Measurements from ENCODE around the gene MPHOSPH9. TPM values are rescaled to one million over a fixed set of nuclear protein-coding genes. Genes with fewer than 3 reads are reported as not detected.

Gene MPHOSPH9
- total RNA-seq, 1 experiment from 2014 or later: 44.9 TPM

- TF ChIP-seq REST (IDR thresholded peaks at IDR 0.05; ENCODE audit: low read depth) (no peak), JUND (IDR thresholded peaks at IDR 0.05) (no peak), ZNF274 (IDR thresholded peaks at IDR 0.05; ENCODE audit: low read depth, low read length) (no peak), ZFX (IDR thresholded peaks at IDR 0.05) (no peak), ELF1 (IDR thresholded peaks at IDR 0.05; ENCODE audit: borderline replicate concordance, low read depth) (no peak), CTCF (IDR thresholded peaks at IDR 0.05 in 2 of 3, conservative IDR thresholded peaks at IDR 0.05 in 1 of 3; ENCODE audit: borderline replicate concordance in 1 of 3, insufficient read depth in 1 of 3, low read depth in 2 of 3, low read length in 2 of 3) (no peak)
These were observed 101.0 kb downstream of the MPHOSPH9 start (continued) for GRCh38 chr12:123131879-123132402.

GRCh38 chr12:123131291-123131832 is 101.6 kb downstream of the MPHOSPH9 start:
- BruUV-seq (replicated peaks): no TSS peak
- RAD21 ChIA-PET (ENCODE audit: low non-redundant PET in 1 of 2, low total read pairs in 2 of 2, uncharacterized antibody in 2 of 2, unreplicated experiment in 2 of 2): no interaction called here
- POLR2A ChIA-PET: no interaction called here
- H3K4me1 ChIP-seq (ENCODE audit: control insufficient read depth in 1 of 2, insufficient read depth in 2 of 2, low read length in 2 of 2): peaks cover 11 to 58% of the 10 kb centered on the region in 2 experiments
- H3K27me3 ChIP-seq (ENCODE audit: insufficient read depth, low read length): no peaks in the 10 kb centered on the region
- H2AFZ ChIP-seq (ENCODE audit: low read depth, low read length, poor library complexity, severe bottlenecking): no peak overlapping the region
- no peaks in the 10 kb centered on the region for H4K20me1 ChIP-seq (ENCODE audit: insufficient read depth)
- H3K4me3 ChIP-seq (replicated peaks in 1 of 2; ENCODE audit: low read depth in 1 of 2, low read length in 2 of 2): no peak overlapping the region
- ATAC-seq: peak; percentile 13; the same call in 1 of the 2 replicates
- peak overlapping the region; percentile 21 for H3K4me2 ChIP-seq (ENCODE audit: low read length)
- H3K36me3 ChIP-seq (ENCODE audit: control insufficient read depth in 1 of 2, insufficient read depth in 2 of 2, low read length in 2 of 2): no peaks in the 10 kb centered on the region
- H3K9ac ChIP-seq (ENCODE audit: low read length): no peak overlapping the region
- peaks cover 7% of the 10 kb centered on the region; the same call in 1 of the 2 replicates for H3K79me2 ChIP-seq (ENCODE audit: insufficient read depth, low read length)
- CTCF ChIA-PET: no interaction called here
- DNase-seq (ENCODE audit: low read depth, low spot score): no peak
- no peak overlapping the region for H3K27ac ChIP-seq (ENCODE audit: low read depth, low read length)
- no peaks in the 10 kb centered on the region for H3K9me3 ChIP-seq (ENCODE audit: control insufficient read depth in 1 of 2, insufficient read depth in 1 of 2, low read depth in 1 of 2, low read length in 2 of 2)
- no peaks in the 10 kb centered on the region for H3K9me2 ChIP-seq (ENCODE audit: insufficient read depth)
- intact Hi-C loops (cut with micrococcal nuclease): no loop called here
- TF ChIP-seq FOSL1 (IDR thresholded peaks at IDR 0.05; ENCODE audit: low read depth) (no peak), POLR2A (IDR thresholded peaks at IDR 0.05; ENCODE audit: borderline replicate concordance, extremely low read depth, insufficient read depth, insufficient read length) (no peak)

All from HCT116 (cell line).